ENCODE data around the gene CIBAR2.

CIBAR2 gene

DNA sequence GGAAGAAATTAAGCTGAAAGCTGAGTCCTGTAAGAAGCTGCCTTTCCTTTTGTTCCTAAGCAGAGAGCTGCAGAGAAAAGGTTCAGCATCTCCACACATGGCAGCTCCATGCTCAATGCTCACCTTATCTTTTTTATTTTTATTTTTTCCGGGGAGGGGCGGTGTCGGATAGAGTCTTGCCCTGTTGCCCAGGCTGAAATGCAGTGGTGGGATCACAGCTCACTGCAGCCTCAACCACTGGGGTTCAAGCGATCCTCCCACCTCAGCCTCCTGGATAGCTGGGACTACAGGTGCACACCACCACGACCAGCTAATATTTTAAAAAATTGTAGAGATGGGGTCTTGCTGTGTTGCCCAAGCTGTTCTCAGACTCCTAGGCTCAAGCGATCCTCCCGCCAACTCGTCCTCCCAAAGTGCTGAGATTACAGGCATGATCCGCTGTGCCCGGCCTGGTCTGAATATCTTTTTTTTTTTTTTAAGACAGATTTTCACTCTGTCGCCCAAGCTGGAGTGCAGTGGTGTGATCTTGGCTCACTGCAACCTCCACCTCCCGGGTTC is 28.3 kb upstream of the CIBAR2 start:
- H4K8ac ChIP-seq (ENCODE audit: low read length): no peak overlapping the region
- no peak overlapping the region for H2BK120ac ChIP-seq (ENCODE audit: low read depth, low read length)
- peaks cover 0 to 32% of the 10 kb centered on the region in 2 experiments for H3K27me3 ChIP-seq (ENCODE audit: control insufficient read depth in 1 of 2, insufficient read depth in 1 of 2, low read length in 2 of 2)
- no peak for DNase-seq
- no peaks in the 10 kb centered on the region for H3K79me1 ChIP-seq (replicated peaks; ENCODE audit: low read length, poor library complexity, severe bottlenecking)
- H3K4me3 ChIP-seq (ENCODE audit: insufficient read depth in 1 of 2, low read depth in 1 of 2, low read length in 2 of 2): no peak overlapping the region
- no peak overlapping the region for H3K27ac ChIP-seq (ENCODE audit: low read length, poor library complexity, severe bottlenecking)
- no peak overlapping the region for H2BK5ac ChIP-seq (ENCODE audit: low read depth, low read length, poor library complexity, severe bottlenecking)
- peaks cover 28% of the 10 kb centered on the region for H3K4me1 ChIP-seq (ENCODE audit: control insufficient read depth, insufficient read depth, low read depth, low read length)
- WGBS: 93% methylated on average over 12 of the region's 12 CpGs
- no peak overlapping the region for H2AFZ ChIP-seq (ENCODE audit: low read depth, low read length)
- H3K9me3 ChIP-seq (ENCODE audit: control insufficient read depth, low read length): no peaks in the 10 kb centered on the region
- H3K14ac ChIP-seq (ENCODE audit: low read length in 2 of 2): no peak overlapping the region
- no peak overlapping the region for H2AK5ac ChIP-seq (ENCODE audit: low read length, severe bottlenecking)
- no peak overlapping the region for H3K9ac ChIP-seq (ENCODE audit: low read length)
- H3K4me2 ChIP-seq (ENCODE audit: low read length, poor library complexity, severe bottlenecking): no peak overlapping the region
- H3K23ac ChIP-seq (ENCODE audit: low read length in 2 of 2): no peak overlapping the region
- no peak overlapping the region for H4K91ac ChIP-seq (ENCODE audit: low read length)
- H3K4ac ChIP-seq (ENCODE audit: low read depth in 1 of 2, low read length in 2 of 2): no peak overlapping the region
- H2BK15ac ChIP-seq (ENCODE audit: low read depth, poor library complexity, severe bottlenecking): no peak overlapping the region
- H3K36me3 ChIP-seq (ENCODE audit: control insufficient read depth in 1 of 2, insufficient read depth in 2 of 2, low read depth in 1 of 2, low read length in 2 of 2): no peaks in the 10 kb centered on the region
- no peak overlapping the region for H2BK12ac ChIP-seq (ENCODE audit: low read length in 2 of 2)
- H3K18ac ChIP-seq (ENCODE audit: low read depth in 1 of 2, low read length in 2 of 2): no peak overlapping the region

- no peak overlapping the region for H3K4me2 ChIP-seq (ENCODE audit: low read length, poor library complexity, severe bottlenecking)
- H3K9me3 ChIP-seq (ENCODE audit: control insufficient read depth, low read length): no peaks in the 10 kb centered on the region
- no peak overlapping the region for H3K18ac ChIP-seq (ENCODE audit: low read depth in 1 of 2, low read length in 2 of 2)
- H2AFZ ChIP-seq (ENCODE audit: low read depth, low read length): no peak overlapping the region
- no peak overlapping the region for H2BK120ac ChIP-seq (ENCODE audit: low read depth, low read length)
- H3K9ac ChIP-seq (ENCODE audit: low read length): no peak overlapping the region
- no peak overlapping the region for H2BK5ac ChIP-seq (ENCODE audit: low read depth, low read length, poor library complexity, severe bottlenecking)
- H3K14ac ChIP-seq (ENCODE audit: low read length in 2 of 2): no peak overlapping the region
- H3K4me1 ChIP-seq (ENCODE audit: control insufficient read depth, insufficient read depth, low read depth, low read length): peaks cover 30% of the 10 kb centered on the region
- no peaks in the 10 kb centered on the region for H3K79me1 ChIP-seq (replicated peaks; ENCODE audit: low read length, poor library complexity, severe bottlenecking)
- H2BK15ac ChIP-seq (ENCODE audit: low read depth, poor library complexity, severe bottlenecking): no peak overlapping the region
- H3K4ac ChIP-seq (ENCODE audit: low read depth in 1 of 2, low read length in 2 of 2): peak overlapping the region in 1 of 2 experiments; percentile 48
- no peak for DNase-seq
- no peak overlapping the region for H3K4me3 ChIP-seq (ENCODE audit: insufficient read depth in 1 of 2, low read depth in 1 of 2, low read length in 2 of 2)
- H2BK12ac ChIP-seq (ENCODE audit: low read length in 2 of 2): peak overlapping the region in 1 of 2 experiments; percentile 91
- no peak overlapping the region for H2AK5ac ChIP-seq (ENCODE audit: low read length, severe bottlenecking)
- no peaks in the 10 kb centered on the region for H3K36me3 ChIP-seq (ENCODE audit: control insufficient read depth in 1 of 2, insufficient read depth in 2 of 2, low read depth in 1 of 2, low read length in 2 of 2)
- WGBS: 75% methylated on average over 9 of the region's 9 CpGs
- H3K27me3 ChIP-seq (ENCODE audit: control insufficient read depth in 1 of 2, insufficient read depth in 1 of 2, low read length in 2 of 2): peaks cover 0 to 28% of the 10 kb centered on the region in 2 experiments
- no peak overlapping the region for H3K23ac ChIP-seq (ENCODE audit: low read length in 2 of 2)
- H4K8ac ChIP-seq (ENCODE audit: low read length): no peak overlapping the region
- no peak overlapping the region for H3K27ac ChIP-seq (ENCODE audit: low read length, poor library complexity, severe bottlenecking)
- peak overlapping the region; percentile 66 for H4K91ac ChIP-seq (ENCODE audit: low read length)
Observed at GRCh38 chr16:85139881-85140339, 27.6 kb upstream of the CIBAR2 start.

DNA sequence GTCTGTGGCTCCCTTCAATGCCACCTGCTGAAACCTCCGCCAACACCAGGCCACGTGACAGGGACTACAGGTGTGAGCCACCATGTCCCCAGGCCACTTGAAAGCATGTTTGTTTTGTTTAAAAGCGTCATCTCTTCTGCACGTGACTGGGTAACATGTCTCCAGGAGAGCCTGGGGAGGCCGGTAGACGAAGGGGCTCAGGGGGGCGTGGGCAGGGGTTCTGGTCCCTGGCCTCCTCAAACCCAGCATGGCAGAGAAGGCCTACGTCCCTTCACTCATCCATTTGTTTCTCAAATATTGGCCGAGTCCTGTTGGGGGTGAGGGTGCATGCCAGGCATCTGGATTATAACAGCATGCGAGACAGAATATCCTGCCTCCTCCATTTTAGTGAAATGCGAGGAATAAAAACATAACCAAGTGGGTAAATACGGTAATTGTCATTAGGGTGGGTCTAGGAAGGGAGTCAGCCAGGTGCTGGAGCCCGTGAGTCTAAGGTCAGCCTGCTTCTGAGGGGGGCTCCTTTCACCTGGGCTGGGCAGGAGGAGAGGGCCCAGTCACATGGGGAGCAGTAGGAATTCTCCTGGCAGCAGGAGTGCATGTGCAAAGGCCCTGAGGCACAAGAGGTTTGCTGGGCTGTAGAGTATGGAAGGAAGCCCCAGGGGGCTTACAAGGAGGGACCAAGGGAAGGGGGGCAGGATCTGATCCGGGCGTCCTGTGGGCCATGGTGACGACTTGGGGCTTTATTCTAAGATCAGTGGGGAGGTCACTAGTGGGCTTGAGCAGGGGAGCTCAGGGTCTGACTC is 26.8 kb upstream of the CIBAR2 start:
- peak overlapping the region in 1 of 2 experiments; percentile 97 for H2BK12ac ChIP-seq (ENCODE audit: low read length in 2 of 2)
- no peak overlapping the region for H2AFZ ChIP-seq (ENCODE audit: low read depth, low read length)
- H3K79me1 ChIP-seq (replicated peaks; ENCODE audit: low read length, poor library complexity, severe bottlenecking): no peaks in the 10 kb centered on the region
- H3K14ac ChIP-seq (ENCODE audit: low read length in 2 of 2): peak overlapping the region in 1 of 2 experiments; percentile 66
- H4K8ac ChIP-seq (ENCODE audit: low read length): peak overlapping the region; percentile 35
- 90% methylated on average over 14 of the region's 16 CpGs for WGBS
- no peak overlapping the region for H3K9ac ChIP-seq (ENCODE audit: low read length)
- H2BK15ac ChIP-seq (ENCODE audit: low read depth, poor library complexity, severe bottlenecking): no peak overlapping the region
- H2BK120ac ChIP-seq (ENCODE audit: low read depth, low read length): no peak overlapping the region
- peak overlapping the region in 1 of 2 experiments; percentile 68 for H3K18ac ChIP-seq (ENCODE audit: low read depth in 1 of 2, low read length in 2 of 2)
- H3K4me1 ChIP-seq (ENCODE audit: control insufficient read depth, insufficient read depth, low read depth, low read length): peaks cover 30% of the 10 kb centered on the region
- H3K36me3 ChIP-seq (ENCODE audit: control insufficient read depth in 1 of 2, insufficient read depth in 2 of 2, low read depth in 1 of 2, low read length in 2 of 2): no peaks in the 10 kb centered on the region
- H3K4me2 ChIP-seq (ENCODE audit: low read length, poor library complexity, severe bottlenecking): no peak overlapping the region
- no peak overlapping the region for H2AK5ac ChIP-seq (ENCODE audit: low read length, severe bottlenecking)
- H2BK5ac ChIP-seq (ENCODE audit: low read depth, low read length, poor library complexity, severe bottlenecking): no peak overlapping the region
- no peak for DNase-seq
- H3K9me3 ChIP-seq (ENCODE audit: control insufficient read depth, low read length): no peaks in the 10 kb centered on the region
- H3K23ac ChIP-seq (ENCODE audit: low read length in 2 of 2): no peak overlapping the region
- H3K27ac ChIP-seq (ENCODE audit: low read length, poor library complexity, severe bottlenecking): no peak overlapping the region
- H3K27me3 ChIP-seq (ENCODE audit: control insufficient read depth in 1 of 2, insufficient read depth in 1 of 2, low read length in 2 of 2): peaks cover 0 to 24% of the 10 kb centered on the region in 2 experiments
- peak overlapping the region in 1 of 2 experiments; percentile 74 for H3K4ac ChIP-seq (ENCODE audit: low read depth in 1 of 2, low read length in 2 of 2)
- H4K91ac ChIP-seq (ENCODE audit: low read length): peak overlapping the region; percentile 61
- no peak overlapping the region for H3K4me3 ChIP-seq (ENCODE audit: insufficient read depth in 1 of 2, low read depth in 1 of 2, low read length in 2 of 2)
